ENCODE measurements around the gene PRKAB2.
"Not testable (repeated sequence)": the region's sequence is repeated elsewhere in the genome, so short reads cannot be mapped to it uniquely, and the experiment has no call there.

Gene PRKAB2

GRCh38 chr1:147171399-147172167 is 687 bp downstream of the PRKAB2 start:
- DNase-seq (ENCODE audit: low spot score): peak; percentile 25

- DNase-seq (ENCODE audit: low spot score): no peak
These were observed 2.2 kb downstream of the PRKAB2 start for GRCh38 chr1:147169840-147170674.

DNA sequence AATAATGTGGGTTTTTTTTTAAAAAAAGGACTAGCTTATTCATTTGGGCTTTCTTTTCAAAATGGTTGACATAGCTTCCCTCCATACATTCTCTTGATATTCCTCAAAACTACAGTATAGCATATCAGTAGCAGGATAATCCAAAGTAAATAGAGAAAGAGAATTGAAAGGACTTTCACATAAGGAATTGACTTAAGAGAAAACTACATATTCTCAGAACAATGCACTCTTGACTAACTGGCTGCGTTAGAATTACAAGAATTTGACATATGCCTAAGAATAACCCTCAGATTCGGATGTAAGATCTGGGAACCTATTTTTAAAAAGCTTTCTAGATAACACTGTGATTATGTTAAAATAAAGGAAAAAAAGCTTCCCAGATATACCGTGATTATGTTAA is 3.1 kb downstream of the PRKAB2 start:
- no peak for DNase-seq (ENCODE audit: low spot score)

DNA sequence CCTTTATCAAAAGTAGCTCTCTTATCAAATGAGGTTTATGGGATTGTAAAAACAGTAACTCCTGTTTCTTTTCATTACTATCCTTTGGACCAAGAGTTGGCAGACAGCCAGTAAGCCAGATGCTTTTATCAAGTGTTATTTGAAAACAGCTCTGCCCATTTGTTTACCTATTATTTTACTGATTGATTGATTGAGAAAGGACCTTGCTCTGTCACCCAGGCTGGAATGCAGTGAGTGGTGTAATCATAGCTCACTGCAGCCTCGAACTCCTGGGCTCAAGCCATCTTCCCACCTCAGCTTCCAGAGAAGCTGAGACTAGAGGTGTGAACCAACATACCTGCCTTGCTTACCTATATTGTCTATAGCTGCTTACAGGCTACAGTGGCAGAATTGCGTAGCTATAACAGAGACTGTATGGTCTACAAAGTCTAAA is 3.6 kb downstream of the PRKAB2 start:
- DNase-seq (ENCODE audit: low spot score): no peak

DNA sequence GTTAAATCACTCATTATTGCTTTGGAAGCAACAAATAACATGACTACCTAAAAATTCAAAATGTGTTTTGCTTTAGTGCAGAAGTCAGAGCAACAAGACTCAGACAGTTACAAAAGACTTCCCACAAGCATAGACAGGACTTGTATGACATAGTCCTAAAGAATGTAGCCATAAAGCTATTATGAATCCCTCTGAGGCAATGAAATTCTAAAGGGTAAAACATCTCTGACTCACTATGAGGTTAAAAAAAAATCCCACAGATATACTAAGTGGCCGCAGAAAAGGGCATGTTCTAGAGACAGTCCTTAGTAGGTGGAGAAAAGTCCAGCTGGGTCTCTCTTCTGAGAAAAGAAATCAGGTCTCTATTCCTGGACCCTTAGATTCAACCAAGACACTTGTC is 4.9 kb downstream of the PRKAB2 start:
- no peak for DNase-seq (ENCODE audit: low spot score)

GRCh38 chr1:147163019-147163418 is 9.3 kb downstream of the PRKAB2 start:
- DNase-seq (ENCODE audit: low spot score): no peak

DNA sequence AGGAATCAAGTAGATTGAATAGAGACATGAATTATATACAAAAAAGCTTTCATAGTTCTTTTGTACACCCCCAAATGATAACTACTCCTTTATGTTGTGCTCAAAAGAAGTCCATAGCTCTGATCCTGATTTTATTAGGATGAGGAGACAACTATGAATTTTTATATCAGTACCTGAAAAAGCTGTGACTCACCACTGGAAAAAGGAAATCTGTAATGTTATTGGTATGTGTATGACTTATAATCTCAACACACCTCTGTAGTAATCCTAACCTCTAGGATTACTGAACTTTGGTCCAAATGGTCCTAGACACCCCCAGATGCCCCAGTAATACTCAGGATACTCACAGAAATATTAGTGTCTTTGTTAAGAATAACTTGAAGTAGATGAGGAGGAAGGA is 10.2 kb downstream of the PRKAB2 start:
- DNase-seq (ENCODE audit: low spot score): no peak

DNA sequence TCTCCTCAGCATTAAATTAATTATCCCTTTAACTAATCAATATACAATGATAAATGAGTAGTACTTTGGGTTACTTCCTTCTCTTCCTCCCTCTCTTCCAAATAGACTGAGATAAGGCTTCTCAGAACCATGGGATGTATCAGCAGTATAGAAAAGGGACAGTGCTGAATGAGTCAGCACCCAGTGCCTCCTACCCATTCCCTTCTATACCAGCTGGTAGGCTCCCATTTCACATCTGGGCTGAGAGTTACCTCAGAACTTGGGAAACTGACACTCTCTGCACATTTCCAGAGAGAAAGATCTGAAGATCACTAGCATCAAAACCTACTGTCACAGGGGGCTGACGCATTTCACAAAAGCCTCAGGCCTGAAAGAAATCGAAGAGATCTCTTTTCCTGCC is 15.2 kb downstream of the PRKAB2 start:
- not testable (repeated sequence) for DNase-seq (ENCODE audit: low spot score)

- DNase-seq (ENCODE audit: low spot score): no peak
These were observed 15.6 kb downstream of the PRKAB2 start for GRCh38 chr1:147156642-147157041.

DNA sequence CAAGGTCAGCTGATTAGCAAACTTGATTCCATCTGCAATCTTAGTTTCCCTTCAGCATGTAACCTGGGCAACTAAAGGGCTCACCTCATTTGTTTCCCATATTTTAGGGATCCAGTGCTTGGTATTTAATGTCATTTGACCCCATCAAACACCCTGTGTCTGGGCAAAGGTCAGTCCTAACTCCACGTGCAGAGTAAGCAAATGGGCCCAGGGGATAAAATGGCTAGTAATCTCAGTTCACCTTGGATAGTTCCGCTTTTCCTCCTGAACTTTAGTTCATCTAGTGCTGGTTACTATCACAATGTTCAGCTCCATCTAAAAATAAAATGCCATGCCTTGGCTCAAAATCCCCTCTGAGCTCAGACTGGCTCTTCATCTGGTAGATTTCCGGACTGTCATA is 19.5 kb downstream of the PRKAB2 start:
- DNase-seq (ENCODE audit: low spot score): no peak

DNA sequence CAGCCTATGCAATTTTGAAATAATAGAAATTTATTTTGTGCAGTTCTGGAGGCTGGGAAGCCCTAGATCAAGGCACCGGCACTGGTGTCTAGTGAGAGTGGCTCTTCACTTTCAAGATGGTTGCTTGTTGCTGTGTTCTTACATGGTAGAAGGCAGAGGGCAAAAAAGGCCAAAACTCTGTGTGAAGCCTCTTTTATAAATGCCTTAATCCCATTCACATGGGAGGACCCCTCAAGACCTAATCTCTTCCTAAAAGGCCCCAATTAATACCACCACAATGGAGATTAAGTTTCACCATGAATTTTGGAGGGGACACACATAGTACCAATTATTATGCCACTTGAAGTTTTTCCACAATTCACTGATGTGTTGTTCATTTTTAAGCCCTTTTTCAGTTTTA is 21.0 kb downstream of the PRKAB2 start:
- DNase-seq (ENCODE audit: low spot score): no peak

- no peak for DNase-seq (ENCODE audit: low spot score)
These were observed 29.4 kb downstream of the PRKAB2 start for GRCh38 chr1:147142886-147143285.

- DNase-seq (ENCODE audit: low spot score): not testable (repeated sequence)
These were observed 41.5 kb downstream of the PRKAB2 start for GRCh38 chr1:147130721-147131120.

DNA sequence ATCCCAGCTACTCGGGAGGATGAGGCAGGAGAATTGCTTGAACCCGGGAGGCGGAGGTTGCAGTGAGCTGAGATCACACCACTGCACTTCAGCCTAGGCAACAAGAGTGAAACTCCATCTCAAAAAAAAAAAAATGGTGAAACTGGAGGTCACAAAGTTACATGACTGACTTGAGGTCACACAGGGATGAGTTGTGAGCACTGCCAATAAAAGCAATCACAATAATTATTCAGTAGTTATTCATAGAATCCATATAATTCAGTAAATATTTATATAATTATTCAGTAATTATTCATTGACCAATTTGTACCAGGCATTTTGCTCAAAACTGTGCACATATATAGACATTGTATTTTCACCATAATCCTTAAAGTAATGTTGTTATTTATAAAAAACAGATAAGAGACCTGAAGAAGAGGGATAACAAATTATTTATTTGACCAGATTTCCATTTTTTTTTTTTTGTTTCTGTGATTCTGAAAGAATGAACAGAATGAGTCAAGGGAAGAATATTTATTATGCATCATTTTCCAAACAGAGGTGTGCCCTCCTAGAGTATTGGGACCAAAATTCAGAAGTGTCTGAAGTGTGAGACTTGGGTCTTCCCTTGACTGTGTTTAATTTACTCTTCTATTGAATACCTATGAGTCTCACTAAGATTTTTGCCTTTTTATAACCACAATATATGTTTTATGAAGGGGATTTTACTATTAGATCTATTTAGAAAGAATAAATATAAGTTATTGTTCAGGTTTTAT is 43.0 kb downstream of the PRKAB2 start:
- no peak for DNase-seq (ENCODE audit: low spot score)

DNA sequence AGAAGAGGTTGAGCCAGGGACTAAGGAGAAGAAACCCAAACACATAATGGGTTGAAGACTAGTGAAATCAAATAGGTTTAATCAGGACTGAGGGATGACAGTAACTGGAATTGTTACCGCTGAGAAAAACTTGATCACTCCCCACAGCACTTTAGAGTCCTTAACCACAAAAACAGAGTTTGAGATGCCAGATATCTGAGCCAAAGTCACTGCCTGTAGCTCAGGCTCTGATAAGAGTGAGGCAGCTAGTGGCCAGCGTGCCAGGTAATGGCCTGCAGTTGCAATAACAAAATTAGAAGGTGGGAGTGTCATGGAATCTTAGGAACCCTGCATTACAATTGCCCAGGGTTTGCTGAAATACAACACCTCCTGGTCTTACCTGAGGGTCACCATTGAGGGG is 48.0 kb downstream of the PRKAB2 start:
- DNase-seq (ENCODE audit: low spot score): no peak

DNA sequence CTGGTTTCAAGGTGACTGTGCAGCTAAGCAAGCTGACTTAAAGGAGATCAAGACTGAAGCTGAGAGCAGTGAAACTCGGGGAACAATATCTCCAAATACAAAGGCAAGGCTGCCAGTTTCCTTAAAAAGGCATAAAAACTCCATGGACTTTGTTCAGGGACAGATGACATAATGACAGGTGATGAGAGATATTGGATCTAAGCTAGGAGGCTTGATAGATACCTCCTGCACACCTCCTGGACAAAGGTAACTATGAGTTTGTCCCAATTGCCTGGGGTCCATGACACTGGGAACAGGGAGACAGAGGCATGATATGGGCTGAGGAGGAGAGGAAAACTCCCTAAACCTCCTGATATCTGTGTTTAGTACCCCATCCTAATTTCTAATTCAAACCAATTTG is 55.2 kb downstream of the PRKAB2 start:
- no peak for DNase-seq (ENCODE audit: low spot score)

DNA sequence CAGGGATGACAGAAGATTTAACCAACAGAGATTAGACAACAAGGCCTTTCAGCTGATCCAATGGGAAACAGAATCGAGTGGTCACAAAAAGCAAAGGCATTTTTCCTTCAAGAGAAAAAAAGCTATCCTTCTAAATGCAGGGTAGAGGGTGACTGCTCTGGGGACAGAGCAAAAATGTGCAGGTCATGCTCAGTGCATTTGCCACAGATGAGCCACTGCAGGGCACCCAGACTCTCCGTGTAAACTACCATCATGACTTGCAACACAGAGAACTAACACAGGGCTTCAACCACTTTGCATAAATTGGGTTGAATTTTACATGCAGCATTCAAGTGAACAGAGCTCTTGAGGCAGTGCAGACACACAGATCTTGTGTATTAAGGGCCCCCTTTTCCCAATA is 56.8 kb downstream of the PRKAB2 start:
- DNase-seq (ENCODE audit: low spot score): no peak

GRCh38 chr1:147115079-147115478 is 57.2 kb downstream of the PRKAB2 start:
- DNase-seq (ENCODE audit: low spot score): not testable (repeated sequence)

DNA sequence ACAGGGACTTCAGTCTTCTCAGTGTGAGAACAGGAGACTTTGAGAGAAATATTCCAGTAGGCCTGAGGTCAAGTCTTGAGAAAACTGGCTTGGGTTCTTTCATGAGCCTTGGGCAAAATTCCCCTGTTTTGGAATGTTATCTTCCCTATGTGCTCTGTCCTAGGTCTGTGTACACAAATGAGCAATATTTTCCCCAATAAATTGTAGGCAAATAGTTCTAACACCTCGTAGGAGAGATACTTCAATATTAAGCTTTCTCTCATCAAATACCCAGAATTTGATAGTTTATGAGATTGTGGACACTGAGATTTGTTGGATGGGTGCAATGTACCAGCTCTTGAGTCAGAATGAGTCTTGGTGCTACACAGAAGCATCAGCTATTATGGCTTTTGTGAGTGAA is 57.9 kb downstream of the PRKAB2 start:
- DNase-seq (ENCODE audit: low spot score): not testable (repeated sequence)

DNA sequence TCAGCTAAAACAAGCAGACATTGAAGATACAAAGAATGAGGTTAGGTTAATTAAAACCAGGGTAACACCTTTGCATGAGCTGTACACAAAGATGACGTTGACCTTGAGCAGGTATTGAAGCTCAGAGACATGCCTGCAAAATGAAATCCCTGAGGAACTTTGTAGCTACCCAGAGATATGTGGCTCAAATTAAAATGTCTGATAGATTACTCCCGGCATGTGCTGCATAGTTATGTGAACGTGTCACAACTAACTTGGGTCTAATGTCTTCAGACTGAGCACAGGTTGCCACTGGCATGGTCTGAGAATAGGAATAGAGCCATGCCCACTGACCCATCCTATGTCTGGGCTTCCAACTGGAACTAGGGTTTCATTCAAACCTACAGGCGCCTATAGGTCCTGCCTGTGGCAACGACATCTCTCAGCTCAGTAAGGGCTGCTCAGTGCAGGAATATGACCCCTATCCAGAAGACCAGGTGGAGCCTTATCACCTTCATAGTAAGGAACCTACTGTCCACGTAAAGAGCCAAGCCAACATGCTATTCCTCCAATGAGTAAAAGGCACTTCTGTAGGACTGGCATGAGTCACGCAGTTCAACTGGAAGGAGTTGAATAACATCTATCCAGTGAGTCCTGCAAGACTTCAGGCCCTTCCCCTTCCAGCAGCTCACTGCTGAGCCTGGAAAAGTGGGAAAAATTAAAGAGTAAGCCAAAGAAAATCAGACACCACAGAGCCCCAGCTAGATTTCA is 60.7 kb downstream of the PRKAB2 start:
- no peak for DNase-seq (ENCODE audit: low spot score)

DNA sequence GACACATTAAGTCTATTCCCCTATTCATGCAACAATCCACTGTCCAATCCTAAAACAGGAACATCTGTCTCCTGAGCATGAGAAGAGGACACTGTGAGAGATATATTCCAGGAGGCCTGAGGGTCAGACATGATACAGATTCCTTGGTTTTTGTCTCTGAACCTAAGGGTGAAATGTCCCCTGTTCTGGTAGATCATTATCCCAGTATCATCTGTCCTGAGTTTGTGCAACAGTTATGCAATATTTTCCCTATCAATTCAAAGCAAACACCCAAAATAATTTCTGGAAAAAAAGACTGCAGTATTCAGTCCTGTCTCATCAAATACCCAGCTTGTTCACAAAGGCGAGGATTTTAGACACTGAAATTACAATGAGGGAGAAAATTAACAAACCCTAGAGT is 61.4 kb downstream of the PRKAB2 start:
- DNase-seq (ENCODE audit: low spot score): no peak

DNA sequence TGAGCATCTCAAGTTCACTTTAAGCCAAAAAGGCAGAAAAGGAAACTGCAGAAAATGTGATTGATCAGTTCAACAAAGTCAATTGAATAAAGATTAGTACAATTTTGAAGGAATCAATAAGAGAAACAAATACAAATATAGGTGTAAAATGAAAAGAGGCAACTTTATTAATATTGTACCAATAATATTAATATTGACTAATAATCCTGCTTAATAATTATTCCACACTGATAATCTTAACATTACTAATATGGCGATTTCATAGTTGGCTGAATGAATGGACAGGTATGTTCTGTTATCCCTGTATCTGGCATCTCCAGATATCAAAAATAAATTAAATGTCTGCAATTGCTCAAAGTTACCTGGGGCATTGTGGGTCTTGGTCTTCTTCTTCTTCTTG is 61.8 kb downstream of the PRKAB2 start:
- DNase-seq (ENCODE audit: low spot score): no peak
